Endometrium (tissue), 2 donors: ENCODE results near the gene COX19.

Source experiments
- FAIRE-seq: peaks from 2 replicates; lab custom pipeline; 2012; peaks lifted over from hg19 to GRCh38; lab: Jason Lieb, UNC
- donor health status: control.
- donor health status: control.

COX19 gene, protein sequence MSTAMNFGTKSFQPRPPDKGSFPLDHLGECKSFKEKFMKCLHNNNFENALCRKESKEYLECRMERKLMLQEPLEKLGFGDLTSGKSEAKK

DNA sequence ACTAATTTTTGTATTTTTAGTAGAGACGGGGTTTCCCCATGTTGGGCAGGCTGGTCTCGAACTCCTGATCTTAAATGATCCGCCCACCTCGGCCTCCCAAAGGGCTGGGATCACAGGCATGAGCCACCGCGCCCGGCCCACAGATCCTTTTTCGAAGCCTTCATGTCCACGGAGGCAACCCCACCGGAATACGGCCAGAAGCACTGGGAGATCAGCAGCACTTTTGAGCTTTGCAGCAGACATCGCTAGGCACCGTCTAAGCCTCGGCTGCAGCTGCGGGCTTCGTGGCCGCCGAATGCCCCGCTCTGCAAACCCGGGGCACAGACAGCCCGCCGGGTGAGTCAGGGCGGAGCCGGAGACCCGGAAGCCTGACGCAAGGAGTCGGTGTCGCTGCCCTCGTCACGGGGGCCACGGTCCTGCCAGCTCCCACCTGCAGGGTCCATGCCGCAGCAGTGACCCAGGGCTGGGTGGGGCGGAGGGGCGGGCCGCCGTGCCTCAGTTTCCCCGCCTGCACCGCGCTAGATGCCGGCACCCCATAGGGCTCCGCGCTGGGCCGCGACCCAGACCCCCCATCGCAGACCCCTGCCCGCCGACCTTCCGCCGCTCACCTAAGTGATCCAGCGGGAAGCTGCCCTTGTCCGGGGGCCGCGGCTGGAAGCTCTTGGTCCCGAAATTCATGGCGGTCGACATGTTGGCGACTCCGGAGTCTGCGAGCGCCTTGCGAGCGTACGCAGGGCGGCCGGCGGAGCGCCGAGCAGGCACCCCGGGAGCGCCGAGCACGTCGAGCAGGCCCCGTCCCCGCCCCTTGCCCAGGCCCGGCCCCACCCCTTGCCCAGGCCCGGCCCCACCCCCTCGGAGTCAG lies at the start of gene COX19:
COX19 (minus strand) TSS at position 730 of the 862 bp plus-strand sequence; CDS start at position 690, 40 bp downstream.
- no peak for FAIRE-seq

GRCh38 chr7:1024331-1024841 lies 49.0 kb upstream of the COX19 start:
- no peak for FAIRE-seq

- FAIRE-seq, result no peak
These were observed 47.6 kb upstream of the COX19 start for GRCh38 chr7:1022801-1023465.

DNA sequence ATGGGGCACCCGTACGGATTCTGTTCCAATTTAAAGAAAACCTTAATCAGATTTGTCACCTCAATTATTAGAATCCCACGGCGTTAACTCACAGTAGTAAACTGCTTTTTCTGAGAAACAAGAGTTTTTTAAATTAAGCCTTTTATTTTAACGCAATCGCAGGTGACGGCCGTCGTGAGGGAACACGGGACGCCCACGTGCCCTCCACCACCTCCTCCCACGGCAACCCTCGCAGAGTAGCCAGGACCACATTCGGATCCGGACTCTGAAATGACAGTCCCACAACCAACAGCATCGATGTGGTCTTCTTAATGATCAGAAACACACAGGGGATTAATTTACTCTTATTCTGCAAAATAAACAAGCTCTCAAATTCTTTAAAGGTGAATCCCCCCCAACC lies 47.0 kb upstream of the COX19 start:
- FAIRE-seq, result no peak

DNA sequence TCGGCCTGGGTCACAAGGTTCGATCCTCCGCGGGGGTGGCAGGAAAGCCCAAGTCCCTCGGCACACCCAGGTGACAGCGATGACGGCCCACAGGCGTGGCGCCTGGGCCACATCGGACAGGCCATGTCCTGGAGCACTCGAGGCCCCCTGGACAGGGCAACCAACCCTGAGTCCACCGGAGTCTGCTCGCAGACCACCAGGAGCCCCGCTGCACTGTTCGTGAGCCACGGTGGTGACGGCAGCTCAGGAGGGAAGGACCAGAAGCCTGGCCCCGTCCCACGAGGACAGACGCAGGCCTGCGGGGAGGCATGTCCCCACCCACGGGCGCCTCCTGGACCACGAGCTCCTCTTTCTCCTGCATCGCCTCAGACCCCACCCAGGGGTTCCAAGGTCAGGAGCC lies 46.6 kb upstream of the COX19 start:
- FAIRE-seq, result no peak

DNA sequence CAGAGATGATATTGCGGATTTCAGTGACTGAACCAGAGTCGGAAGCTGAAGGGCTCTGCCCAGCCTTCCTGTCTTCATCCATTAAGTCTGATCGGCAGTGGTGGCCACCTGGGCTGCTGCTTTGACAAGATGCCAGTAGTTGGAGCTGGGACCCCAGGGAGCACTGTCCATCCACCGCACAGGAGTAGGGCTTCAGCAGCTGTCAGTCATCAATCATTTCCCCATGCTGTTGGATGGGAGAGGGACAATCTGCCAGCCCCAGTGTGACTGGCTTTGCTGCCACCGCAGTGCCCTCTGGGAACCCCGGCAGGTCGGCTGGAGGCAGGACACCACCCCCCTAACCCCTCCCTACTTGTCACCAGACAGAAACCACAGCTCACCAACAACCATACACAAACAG lies 46.0 kb upstream of the COX19 start:
- FAIRE-seq, result no peak

- no peak for FAIRE-seq
These were observed 45.5 kb upstream of the COX19 start for GRCh38 chr7:1020849-1021251.

DNA sequence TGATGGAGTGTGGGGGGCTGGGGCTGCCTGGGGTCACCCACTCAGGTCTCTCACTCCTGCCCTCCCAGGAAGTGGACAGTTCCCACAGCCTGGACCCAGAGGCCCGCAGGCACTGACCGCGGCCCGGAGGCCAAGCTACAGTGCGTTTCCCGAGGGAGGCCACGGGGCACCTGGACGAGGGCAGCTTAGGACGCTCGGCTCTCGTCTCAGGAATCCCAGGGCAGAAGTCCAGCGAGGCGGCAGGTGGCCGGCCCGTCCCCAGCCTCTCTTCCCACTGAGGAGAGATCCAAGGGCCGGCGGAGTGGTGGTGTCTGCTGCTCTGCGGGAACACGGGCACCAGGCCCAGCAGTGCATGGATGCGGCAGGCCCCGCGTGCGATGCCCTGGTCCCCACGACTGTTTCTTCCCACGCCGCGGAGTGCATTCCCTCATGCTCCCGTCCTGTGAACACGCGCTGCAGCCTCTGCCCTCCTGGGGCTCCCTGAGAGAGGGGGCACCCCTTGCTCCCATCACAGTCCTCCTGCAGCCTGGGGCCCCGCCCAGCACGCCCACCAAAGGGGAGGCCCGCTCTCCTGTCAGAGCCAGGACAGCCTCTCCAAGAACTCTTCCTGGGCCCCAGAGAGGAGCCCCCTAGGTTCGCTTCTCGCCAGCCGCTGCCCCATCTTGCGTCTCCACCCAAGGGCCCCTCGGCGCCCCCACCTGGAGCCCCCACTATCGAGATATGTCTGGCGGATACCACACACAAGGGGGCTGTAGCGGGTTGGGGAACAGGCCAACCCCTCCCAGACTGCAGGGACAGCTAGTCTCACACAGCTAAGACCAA lies 44.7 kb upstream of the COX19 start:
- FAIRE-seq, result no peak

- no peak for FAIRE-seq
These were observed 44.0 kb upstream of the COX19 start for GRCh38 chr7:1019255-1019785.

DNA sequence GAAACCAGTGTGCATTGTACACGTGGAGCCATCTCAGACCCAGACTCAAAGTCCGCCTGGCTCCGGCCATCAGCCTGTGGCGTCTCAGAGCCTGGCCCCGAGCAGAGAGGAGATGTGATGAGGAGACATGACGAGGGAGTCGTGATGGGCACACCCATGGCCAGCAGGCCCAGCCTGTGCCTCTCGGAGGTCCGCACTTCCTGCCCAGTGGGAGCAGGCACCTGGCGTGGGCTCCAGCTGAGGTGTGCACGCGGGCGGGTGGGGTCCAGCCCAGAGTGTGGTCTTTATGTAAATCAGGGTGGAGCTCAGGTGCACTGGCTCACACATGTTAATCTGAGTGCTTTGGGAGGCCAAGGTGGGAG lies 43.0 kb upstream of the COX19 start:
- no peak for FAIRE-seq

- FAIRE-seq, result no peak
These were observed 42.4 kb upstream of the COX19 start for GRCh38 chr7:1017586-1018333.

DNA sequence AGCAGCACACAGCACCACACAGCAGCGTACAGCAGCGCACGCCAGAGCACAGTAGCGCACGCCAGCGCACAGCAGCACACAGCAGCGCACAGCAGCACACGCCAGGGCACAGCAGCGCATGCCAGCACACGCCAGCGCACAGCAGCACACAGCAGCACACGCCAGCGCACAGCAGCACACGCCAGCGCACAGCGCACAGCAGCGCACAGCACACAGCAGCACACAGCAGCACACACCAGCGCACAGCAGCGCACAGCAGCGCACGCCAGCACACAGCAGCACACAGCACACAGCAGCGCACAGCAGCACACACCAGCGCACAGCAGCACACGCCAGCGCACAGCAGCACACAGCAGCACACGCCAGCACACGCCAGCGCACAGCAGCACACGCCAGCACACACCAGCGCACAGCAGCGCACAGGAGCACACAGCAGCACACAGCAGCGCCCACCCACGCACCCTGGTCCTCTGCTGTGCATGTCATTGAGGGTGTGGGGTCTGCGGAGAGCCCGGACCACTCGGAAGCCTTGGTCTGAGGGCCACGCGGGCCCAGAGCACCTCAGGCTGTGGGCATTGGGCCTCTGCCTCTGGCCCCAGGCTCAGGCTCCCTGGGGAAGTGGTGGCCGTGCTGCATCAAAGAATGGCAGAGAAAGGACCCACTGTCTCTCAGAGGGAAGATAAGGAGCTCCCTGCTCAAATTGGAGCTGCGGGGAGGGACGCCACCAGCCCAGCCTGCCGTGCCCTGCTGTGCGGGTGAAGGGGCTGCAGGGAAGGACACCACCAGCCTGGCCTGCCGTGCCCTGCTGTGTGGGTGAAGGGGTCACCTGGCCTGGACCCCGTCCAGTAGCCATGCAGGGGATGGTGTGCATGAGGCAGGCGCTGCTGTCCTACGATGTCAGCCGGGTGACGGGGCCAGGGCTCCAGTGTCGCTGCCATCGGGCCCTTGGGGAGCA lies 41.5 kb upstream of the COX19 start:
- FAIRE-seq, result no peak

DNA sequence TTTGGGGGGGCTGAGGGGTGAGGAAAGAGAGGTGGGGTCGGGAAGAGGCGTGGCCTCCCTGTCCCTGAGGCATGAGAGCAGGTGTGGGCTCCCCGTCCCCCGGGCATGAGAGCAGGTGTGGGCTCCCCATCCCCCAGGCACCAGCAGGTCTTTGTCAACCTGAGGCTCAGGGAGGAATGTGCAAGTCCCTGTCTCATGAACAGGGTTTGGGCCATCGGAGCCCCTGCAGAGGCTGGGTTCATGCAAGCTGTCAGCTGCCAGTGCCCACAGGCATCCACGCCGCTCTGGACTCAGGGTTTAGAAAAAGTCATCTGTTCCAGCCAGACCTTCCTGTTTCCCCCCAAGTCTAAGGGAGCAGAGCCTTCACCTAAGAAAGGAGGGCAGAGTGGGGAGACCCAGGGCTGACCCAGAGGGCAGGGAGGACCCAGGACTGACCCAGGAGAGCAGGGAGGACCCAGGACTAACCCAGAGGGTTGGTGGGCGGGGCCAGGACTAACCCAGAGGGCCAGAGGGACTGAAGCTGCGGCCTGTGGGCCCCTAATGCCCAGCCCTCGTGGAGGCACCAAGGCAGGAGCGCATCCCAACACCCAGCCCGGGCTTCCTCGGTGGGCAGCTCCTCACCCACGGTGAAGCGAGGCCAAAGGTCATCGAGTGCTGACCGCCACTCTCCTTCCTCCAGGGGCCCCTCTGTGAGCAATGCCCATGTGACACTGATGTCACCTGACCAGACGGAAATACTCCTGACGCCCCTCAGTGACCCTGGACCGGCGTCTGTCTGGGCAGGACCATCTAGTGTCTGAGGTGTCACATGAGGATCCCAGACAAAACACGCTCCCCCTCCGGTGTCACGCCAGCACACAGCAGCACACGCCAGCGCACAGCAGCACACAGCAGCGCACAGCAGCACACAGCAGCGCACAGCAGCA lies 40.1 kb upstream of the COX19 start:
- FAIRE-seq, result no peak

DNA sequence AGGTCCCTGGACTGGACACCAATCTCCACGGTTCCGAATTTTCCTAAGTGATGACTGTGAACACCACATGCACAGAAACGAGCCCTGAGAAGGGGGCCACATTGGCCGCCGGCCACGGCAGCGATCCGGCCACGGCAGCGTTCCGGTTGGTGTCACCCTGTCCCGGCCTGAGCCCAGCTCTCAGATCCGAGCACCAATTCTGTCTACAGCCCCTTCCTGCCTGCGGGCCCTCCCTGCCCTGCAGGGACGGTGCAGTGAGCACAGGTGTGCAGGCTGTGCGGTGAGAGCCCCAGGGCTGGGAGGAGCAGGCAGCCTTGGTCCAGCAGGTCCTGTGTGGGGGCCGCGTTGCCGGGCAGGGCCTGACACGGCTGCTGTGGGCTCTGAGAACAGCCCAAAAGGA lies 39.3 kb upstream of the COX19 start:
- no peak for FAIRE-seq

DNA sequence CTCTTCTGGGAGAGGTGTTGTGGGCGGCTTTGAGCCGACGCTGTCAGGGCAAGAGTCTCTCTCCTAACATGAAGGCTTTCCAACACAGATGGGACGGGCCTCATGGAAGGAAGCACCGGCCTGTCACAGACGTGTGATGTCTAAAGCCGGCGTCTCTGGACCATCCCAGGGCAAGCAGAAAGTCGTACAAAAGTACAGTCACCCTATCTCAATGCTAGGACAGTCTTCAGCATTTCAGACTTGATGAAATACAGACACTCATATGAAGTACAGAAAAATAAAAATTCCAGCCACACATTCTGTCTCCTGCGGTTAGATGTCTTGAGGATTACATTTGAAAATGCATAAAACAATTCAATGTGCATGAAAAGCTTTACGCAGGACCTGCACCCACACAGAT lies 38.2 kb upstream of the COX19 start:
- FAIRE-seq, result no peak

DNA sequence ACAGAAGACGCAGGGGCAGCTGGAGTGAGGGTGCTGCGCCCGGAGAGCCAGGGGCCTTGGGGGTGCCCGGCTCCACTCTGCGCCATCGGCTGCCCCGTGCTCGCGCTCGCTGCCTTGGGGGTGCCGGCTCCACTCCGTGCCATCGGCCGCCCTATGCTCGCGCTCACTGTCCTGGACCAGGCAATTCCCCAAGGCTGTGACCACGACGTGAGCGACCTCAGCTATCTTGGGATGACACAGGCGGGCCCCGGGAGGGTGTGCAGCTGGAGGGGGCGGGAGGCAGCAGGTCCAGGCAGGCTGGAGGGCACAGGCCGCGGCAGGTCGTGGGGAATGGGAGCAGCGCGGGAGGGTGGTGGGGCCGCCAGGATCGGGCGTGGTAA lies 37.4 kb upstream of the COX19 start:
- no peak for FAIRE-seq

GRCh38 chr7:1012004-1012715 lies 36.8 kb upstream of the COX19 start:
- no peak for FAIRE-seq

- FAIRE-seq, result no peak
These were observed 36.1 kb upstream of the COX19 start for GRCh38 chr7:1011297-1012003.
